ENCODE measurements around the gene DYSF.

DYSF gene

DNA sequence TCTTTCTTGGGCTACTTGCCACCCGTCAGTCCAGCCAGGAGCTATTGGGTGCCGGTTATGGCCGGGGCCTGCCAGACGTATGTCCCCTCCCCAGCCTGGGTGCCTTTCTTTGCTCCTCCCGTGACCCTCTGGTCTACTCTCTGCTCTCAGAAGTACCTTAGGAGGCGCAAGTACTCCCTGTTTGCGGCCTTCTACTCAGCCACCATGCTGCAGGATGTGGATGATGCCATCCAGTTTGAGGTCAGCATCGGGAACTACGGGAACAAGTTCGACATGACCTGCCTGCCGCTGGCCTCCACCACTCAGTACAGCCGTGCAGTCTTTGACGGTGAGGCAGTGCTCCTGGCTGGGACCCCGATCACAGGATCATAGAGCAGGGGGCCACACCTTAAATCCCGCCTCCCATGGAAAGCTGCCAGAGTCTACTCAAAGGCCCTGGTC lies 99.5 kb downstream of the DYSF start:
- DNase-seq (ENCODE audit: low spot score): no peak

DNA sequence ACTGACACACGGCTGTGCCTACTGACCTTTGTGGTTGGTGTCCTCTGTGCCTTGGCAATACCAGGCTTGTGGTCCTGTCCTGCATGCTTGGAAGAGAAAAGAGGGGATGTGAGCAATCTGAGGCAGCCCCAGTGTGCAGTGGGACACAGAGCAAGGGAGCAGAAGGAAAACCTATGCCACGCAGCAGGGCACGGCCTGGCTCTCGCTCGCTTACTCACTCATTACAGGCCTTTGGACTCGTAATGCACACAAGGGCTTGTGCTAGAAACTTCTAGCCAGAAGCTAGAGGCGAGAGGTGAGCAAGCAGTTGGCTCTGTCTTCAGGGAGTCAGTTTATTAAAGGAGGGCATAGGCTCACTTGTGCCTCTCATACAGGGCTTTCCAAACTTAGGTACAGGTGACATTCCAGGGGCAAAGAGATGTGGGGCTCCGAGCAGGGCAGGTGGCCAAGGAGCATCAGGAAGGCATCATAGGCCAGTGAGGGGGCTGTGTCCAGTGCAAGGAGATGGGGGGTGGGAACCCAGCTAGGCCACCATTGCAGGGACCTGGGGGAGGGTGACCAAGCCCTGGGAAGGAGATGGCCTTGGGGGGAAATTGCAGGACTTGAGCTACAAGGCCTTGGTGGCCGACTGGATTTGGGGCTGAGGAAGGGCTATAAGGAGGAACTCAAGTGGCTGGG lies 100.8 kb downstream of the DYSF start:
- no peak for DNase-seq (ENCODE audit: low spot score)

DNA sequence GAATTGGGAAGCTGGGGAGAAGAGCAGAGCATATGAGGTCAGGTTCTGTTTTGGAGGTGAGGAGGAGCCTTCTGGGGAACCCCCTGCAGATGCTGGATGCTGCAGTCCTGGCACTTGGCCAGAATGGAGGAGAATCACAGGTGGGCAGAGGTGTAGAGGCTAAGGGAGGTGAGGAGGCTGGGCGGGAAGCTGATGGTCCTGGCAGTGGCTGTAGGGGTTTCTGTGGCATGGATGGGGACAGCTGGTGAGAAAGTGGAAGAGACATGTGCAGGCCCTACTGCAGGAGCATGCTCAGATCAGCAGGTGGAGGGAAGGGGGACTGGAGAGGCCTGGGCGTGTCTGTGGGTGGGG lies 101.3 kb downstream of the DYSF start:
- DNase-seq (ENCODE audit: low spot score): no peak

DNA sequence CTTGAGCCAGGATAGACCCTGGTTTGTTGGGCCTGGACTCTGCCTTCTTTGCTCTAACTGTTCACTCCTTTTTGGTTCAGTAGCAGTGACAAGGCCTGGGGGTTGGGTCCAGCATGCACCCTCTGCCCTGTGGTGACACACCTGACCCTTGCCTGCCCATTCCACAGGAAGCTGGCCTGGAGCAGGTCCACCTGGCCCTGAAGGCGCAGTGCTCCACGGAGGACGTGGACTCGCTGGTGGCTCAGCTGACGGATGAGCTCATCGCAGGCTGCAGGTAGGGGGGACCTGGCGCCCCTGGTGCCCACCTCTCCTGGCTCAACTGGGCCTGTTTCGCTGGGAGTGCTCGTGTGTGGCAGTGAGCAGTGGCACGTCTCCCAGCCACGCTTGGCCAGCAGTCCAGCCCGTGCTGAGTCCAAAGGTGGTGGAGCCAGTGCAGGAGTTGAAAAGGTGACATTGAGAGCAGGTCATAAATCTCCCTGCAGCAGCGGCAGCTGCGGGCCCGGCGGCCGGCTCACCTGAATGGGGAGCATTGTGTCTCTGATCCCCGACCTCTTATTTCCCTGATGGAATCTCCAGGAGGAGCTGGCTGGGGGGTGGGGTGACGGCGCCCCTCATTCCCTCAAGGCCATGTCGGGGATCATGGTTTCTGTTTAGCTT lies 102.6 kb downstream of the DYSF start:
- DNase-seq (ENCODE audit: low spot score): no peak

DNA sequence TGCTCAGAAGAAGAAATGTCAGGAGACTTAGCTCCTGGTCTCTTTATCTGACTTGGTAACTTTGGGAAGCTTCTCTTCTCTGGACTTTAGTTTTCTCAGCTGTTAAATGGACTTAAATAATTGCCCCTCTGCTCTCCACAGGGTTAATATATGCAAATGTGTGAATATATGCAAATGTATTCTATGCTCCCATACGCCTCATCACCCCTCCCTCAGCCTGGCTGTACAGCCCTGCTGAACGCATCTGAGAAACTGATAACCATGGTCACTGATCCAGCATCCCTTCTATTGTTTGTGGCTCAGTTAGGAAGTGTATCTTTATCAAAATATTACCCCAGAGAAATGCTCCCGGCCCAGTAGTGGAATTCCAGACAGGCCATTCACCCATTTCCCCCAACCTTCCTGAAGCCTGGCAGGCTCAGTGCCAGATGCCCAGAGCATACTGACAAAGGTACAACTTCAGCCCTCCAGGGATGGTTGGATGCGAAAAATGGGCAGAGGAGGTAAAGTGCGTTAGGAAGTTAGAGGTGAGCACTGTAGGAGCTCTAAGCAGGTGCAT lies 103.4 kb downstream of the DYSF start:
- no peak for DNase-seq (ENCODE audit: low spot score)

DNA sequence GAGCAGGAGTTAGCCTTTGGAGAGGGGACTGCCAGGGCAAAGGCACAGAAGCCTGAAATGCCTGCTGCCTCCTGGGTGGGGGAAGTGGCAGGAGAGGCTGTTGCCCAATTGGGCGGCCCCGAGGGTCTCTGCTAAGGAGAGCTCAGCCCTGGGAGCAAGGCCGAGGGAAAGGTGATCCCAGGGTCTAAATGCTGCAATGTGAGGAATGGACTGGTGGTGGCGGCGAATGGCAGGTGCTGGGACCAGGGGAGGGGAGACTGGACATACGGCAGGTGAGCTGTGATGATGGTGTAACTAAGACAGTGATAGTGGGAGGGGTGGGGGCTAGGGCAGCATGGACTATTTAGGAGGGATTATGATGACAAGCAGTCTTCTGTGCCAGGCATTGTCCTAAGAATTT lies 104.0 kb downstream of the DYSF start:
- DNase-seq (ENCODE audit: low spot score): no peak

DNA sequence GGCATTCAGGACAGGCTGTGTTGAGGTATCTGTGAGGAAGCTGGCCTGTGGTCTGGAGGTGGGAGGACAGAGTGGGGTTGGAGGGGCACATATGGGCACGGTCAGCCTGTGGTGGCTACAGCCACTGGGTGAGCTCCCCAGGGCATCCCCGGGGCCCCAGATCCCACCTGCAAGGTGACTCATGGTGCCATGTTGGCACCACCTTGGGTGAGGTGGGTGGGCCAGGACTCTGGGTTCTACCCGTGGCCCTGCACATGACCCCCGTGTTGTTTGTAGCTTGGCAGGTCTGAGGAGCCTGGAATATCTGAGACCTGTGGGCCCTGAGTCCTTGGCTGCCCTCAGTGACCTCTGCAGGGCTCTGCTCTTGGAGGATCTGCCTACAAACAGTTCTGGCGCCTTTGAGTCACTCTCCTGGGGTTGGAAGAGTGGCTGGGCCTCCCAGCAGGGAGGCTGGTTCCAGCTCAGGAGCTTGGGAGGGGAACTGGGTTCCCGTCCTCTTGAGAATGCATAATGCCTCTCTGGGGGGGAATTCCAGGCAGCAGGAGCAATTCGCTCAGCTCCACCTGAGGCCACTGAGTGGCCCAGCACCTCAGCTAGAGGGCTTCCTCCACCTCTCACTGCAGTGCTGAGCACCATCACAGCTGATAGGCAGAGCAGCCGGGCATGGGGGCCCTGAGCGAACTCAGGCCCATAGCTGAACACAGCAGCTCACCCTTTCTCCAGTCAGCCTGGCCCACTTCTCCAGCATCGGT lies 105.1 kb downstream of the DYSF start:
- DNase-seq (ENCODE audit: low spot score): no peak

DNA sequence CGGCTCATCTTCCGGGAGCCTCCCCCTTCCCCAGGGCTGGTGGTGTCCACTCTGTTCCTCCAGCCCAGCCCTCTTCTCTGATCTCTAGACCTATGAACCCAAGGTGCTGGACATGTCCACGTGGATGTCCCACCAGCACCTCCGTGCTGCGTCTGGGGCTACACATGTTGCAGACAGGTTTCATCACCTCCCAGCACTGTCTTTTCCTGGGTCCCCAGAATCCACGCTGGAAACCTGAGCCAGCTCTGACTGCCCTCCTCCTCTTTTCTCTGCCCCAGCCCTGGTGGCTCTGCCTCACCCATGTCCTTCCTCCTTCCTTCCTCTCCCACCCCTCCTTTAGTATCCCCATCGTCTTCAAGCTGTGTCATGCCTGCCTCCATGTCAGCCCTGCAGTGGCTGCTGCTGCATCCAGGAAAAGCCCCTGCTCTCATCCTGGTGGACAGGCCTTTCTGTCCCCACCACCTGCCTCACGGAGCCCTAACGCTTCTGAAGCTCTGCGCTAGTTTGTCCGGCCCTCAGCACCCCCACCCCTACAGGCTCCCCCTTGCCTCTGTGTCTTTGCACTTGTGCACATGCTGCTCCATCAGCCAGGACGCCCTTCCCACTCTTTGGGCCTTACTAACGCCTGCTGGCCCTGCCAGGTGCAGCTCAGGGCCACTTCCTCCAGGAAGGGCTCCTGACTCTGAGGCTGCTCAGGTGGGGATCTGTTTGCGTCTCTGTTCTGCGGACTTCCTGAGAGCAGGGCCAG lies 105.9 kb downstream of the DYSF start:
- DNase-seq (ENCODE audit: low spot score): no peak

DNA sequence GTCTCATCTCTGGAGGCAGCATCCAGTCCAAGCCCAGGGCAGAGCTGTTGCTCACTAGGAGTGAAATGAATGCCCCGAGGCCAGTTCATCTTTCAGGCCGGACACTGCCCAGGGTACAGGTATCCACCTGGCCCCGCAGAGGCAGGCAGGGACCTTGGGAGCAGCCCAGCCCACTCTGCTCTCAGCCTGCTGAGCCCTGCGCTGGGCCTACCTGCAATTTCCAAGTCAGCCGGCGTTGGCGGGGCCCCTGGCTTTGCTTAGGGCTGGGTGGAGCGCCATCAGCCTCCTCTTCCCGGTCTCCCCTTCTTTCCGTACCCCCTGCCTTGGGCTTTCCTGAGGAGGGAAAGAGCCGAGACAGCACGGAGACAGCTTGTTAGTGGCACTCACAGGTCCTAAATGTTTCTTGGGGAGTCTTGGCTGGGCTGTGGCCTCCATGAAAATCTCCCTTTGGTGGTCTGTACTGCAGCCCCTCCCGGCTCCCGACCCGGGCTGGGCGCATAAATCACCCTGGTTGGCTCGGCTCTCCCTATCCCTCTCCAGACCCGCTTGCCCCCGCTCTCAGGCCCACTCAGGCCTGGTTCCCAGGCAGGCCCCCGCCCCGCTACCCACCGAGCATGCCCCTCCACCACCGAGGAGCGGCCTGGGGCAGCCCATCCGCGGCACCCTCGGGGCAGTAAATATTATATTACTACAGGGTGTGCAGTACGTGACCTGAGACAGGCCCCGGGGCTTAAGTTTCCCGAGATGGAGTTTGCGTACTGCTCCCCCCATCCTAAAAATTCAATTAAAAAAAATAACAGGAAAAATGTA lies 106.7 kb downstream of the DYSF start:
- no peak for DNase-seq (ENCODE audit: low spot score)

DNA sequence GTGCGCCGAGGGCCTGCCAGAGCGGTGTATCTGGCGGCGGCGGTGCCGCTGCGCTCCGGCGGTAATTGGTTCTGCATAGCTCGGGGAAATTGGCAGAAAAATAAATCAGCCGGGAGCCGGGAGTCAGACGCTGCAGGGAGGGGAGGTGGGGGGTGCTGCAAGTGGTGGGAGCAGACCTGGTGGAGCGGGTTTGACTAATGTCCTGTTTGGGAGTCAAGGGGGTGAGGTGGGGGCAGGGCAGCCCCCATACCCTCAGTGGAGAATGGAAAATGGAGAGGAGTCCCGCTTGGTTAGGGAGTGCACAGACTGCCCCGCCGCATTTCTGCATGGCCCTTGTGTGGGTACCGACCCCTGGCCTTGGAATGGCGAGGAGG lies 107.3 kb downstream of the DYSF start:
- no peak for DNase-seq (ENCODE audit: low spot score)

DNA sequence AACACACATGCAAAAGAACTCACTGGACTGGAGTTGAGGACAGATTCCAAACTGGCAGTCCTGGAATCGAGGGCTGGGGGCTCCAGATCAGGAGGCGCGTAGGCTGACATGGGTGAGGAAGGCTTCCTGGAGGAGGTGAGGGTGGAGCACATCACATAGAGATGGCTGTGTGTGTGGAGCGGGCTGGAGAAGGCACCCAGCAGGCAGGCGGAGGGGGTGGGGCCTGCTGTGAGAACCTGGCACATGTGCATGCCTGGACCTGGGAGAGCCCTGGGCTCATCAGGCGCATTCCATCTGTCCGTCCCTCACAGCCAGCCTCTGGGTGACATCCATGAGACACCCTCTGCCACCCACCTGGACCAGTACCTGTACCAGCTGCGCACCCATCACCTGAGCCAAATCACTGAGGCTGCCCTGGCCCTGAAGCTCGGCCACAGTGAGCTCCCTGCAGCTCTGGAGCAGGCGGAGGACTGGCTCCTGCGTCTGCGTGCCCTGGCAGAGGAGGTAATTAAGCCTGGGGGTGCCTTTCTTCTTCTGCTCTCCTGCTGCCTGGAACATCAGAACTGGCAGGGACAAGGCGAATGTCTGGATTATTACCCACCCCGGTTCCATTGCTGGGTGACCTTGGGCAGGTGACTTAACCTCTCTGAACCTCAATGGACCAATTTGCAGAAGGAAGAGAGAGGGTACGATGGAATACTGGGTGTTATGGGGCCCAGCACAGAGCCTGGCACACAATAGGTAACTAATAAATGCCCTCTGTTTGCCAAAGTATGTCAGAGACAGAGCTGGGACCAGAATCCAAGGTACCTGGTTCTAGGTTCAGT lies 108.3 kb downstream of the DYSF start:
- no peak for DNase-seq (ENCODE audit: low spot score)

DNA sequence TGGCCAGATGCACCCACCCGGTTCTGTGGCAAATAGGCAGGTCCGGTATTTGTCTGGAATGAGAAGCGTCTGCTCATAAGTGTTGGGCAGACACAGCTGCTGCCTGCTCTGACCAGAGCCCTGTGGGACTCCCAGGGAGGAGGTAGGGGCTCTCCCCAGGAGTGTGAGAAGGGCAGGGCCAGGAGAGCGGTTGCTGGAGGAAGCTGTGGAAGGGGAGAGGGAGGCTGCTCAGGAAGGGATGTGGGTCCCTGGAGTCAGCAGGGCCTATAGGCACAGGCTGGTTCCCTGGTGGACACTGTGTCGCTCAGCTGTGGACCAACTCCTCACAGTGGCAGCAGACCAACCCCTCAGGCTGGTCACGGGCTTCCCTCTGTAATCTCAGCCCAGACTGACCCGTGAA lies 109.2 kb downstream of the DYSF start:
- no peak for DNase-seq (ENCODE audit: low spot score)

DNA sequence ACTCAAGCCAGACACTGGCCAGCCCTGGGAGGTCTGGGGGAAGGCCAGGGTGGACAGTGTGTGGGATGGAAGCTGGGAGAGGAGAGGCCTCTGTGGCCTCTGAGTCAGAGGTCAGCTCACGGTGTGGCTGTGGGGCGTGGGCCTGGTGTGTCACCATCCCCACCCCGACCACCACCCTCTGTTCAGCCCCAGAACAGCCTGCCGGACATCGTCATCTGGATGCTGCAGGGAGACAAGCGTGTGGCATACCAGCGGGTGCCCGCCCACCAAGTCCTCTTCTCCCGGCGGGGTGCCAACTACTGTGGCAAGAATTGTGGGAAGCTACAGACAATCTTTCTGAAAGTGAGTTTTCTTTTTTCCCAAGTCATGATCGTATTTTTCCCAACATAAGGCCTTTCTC lies 110.5 kb downstream of the DYSF start:
- DNase-seq (ENCODE audit: low spot score): no peak

DNA sequence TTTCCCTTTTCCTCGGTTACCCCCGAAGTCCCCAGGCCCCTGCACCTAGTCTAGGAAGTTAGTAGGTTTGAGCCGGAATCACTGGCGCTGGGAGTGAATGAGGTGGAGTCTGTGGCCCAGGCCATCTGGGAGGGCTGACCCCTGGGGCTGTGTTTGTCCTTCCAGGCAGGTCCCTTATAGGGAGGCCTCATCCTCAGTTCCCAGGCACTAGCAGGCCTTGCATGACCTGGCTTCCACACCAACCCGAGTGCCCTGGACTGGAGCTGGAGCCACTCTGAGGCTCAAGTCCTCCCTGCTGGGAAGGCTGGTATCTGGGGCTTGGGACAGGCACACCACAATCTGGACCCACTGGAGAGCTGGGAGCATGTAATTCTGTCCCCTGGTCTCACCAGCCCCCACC lies 111.0 kb downstream of the DYSF start:
- DNase-seq (ENCODE audit: low spot score): no peak

DNA sequence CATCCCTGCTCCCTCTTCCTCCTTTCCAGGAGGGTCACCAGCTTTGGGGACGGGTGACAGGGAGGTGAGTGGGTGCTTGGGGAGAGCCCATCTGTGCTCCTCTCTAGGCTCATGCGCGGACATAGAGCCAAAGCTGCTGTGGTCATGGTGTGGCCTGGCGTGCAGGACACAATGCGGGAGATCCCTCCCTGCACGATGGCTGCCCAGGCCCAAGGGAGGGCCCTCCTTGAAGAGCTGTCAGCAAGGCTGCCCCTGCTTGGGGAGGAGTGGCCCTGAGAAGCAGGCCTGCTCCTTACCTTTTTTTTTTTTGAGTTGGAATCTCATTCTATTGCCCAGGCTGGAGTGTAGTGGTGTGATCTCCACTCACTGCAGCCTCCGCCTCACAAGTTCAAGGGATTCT lies 111.4 kb downstream of the DYSF start:
- DNase-seq (ENCODE audit: low spot score): no peak

DNA sequence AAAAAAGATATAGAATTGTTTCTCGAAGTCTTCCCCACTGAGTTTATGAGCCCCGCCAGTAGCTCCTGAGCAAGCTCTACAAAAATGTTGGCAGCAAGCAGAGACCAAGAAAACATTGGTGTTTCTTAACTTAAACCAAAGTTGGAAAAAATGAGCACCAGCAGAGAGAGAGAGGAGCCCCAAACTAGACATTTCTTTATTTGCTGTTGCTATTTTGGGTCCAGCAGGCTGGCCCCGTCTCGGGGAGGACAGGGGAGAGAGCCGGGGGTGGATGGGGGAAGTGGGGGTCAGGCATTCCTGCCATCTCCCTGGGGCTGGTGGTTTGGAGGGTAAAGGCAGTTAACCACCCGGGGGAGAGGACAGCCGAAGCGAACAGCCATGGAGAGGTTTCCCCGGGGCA lies 113.0 kb downstream of the DYSF start:
- DNase-seq (ENCODE audit: low spot score): no peak

DNA sequence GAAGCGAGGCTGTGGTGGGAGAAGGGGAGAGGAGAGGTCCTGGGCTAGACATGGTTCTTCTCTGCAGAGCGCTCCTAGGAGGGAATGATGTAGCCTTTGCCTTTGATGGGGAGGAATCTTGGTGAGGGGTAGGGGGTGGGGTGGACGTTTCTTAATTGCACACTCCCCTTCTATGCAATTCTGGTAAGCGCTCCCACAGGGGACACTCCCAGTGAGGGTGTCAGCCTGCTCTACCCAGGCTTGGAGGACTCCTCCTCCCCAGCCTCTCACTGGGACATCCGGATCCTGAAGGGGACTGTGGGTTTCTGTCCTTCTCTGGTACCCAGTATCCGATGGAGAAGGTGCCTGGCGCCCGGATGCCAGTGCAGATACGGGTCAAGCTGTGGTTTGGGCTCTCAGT lies 114.3 kb downstream of the DYSF start:
- DNase-seq (ENCODE audit: low spot score): no peak

DNA sequence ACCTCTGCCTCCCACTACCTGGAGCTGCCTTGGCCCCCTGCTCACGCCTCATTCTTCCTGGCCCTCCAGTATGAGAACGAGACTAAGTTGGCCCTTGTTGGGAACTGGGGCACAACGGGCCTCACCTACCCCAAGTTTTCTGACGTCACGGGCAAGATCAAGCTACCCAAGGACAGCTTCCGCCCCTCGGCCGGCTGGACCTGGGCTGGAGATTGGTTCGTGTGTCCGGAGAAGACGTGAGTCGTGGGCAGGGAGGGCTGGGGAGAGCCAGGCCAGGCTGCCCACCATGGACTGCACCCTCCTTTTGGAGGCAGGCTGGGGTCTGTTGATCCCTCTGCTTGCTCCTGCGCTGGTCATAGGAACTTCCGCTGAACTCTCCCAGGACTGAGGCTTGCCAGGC lies 114.7 kb downstream of the DYSF start:
- DNase-seq (ENCODE audit: low spot score): no peak

DNA sequence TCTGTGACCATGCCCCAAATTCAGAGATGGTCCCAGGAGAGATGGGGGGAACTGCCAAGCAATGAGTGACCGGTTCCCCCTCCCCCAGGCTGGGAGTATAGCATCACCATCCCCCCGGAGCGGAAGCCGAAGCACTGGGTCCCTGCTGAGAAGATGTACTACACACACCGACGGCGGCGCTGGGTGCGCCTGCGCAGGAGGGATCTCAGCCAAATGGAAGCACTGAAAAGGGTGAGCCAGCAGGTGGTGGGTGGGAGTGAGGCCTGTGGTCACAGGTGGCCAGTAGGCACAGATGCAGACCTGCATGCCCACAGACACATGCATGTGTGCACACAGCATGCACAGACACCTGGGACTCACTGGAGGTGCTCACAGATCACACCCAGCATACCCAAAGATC lies 117.2 kb downstream of the DYSF start:
- no peak for DNase-seq (ENCODE audit: low spot score)

DNA sequence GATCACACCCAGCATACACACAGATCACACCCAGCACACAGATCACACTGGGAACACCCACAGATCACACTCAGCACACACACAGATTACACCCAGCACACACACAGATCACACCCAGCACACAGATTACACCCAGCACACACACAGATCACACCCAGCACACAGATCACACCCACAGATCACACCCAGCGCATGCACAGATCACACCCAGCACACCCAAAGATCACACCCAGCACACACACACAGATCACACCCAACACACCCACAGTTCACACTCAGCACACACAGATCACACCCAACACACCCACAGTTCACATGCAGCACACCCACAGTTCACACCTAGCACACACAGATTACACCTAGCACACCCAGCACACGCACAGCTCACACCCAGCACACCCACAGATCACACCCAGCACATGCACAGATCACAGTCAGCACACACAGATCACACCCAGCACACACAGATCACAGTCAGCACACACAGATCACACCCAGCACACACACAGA lies 117.6 kb downstream of the DYSF start:
- DNase-seq (ENCODE audit: low spot score): no peak

DNA sequence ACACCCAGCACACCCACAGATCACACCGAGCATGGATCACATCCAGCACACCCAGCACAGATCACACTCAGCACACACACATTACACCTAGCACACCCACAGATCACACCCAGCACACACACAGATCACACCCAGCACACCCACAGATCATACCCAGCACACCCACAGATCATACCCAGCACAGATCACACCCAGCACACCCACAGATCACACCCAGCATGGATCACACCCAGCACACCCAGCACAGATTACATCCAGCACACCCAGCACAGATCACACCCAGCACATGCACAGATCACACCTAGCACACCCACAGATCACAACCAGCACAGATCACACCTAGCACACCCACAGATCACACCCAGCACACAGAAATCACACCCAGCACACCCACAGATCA lies 118.6 kb downstream of the DYSF start:
- no peak for DNase-seq (ENCODE audit: low spot score)
